ENCODE measurements around the gene LDHD. TPM values are rescaled to one million over a fixed set of nuclear protein-coding genes. Genes with fewer than 3 reads are reported as not detected.

Gene LDHD
- polyA plus RNA-seq, 3 donors, result 3.7 to 6.3 (median 5.4) TPM

DNA sequence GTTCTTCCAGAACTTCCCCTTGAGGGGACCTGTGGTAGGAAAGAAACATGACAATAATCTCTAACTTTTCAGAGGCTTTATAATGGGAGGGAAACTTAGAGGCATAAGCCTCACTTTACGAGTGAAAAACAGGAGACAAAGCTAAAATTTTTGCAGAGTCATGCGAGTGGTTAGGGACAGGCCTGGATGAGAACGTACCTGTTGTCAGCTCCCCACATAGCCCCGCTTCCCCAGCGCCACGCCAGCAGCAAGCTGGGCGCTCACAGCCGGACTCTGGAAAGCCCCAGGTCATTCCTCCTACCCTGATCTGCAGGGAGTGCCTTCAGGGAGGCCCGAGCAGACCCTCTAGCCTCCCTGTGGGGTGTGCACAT is 53.6 kb downstream of the LDHD start:
- H2AFZ ChIP-seq (ENCODE audit: insufficient read depth, low read depth, low read length, poor library complexity, severe bottlenecking), result no peak overlapping the region
- no peak for DNase-seq
- peaks cover 77% of the 10 kb centered on the region for H3K79me2 ChIP-seq (ENCODE audit: insufficient read depth, low read length)

More for the DNA sequence above, 53.6 kb downstream of the LDHD start:
- peaks cover 0 to 2% (median 0%) of the 10 kb centered on the region in 7 donors for H3K9me3 Mint-ChIP-seq
- Histone ChIP-seq H3K4me3 (replicated peaks in 1 of 3; ENCODE audit: low read depth in 2 of 3, low read length in 3 of 3) (no peak overlapping the region), H3K36me3 (replicated peaks in 1 of 2; ENCODE audit: control insufficient read depth in 1 of 2, insufficient read depth in 2 of 2, low read length in 2 of 2) (no peaks in the 10 kb centered on the region), H3K4me1 (ENCODE audit: control insufficient read depth in 1 of 2, insufficient read depth in 2 of 2, low read length in 2 of 2) (peaks cover 57 to 62% of the 10 kb centered on the region in 2 donors), H3K9ac (ENCODE audit: insufficient read depth, low read length, poor library complexity, severe bottlenecking) (no peak overlapping the region), H3K27me3 (ENCODE audit: control insufficient read depth in 2 of 2, insufficient read depth in 2 of 2, low read length in 2 of 2) (no peaks in the 10 kb centered on the region), H4K20me1 (ENCODE audit: insufficient read depth, low read length) (peaks cover 4% of the 10 kb centered on the region), H3K4me2 (replicated peaks; ENCODE audit: extremely low read depth, low read length, poor library complexity, severe bottlenecking) (no peak overlapping the region), H3K9me3 (replicated peaks in 1 of 2; ENCODE audit: control insufficient read depth in 1 of 2, insufficient read depth in 1 of 2, low read length in 2 of 2) (no peaks in the 10 kb centered on the region), H3K27ac (ENCODE audit: low read depth in 1 of 2, low read length in 2 of 2) (no peak overlapping the region)
- H3K27me3 Mint-ChIP-seq (ENCODE audit: low read depth in 3 of 3), result peaks cover 0 to 4% (median 0%) of the 10 kb centered on the region in 3 donors
- H3K4me1 Mint-ChIP-seq, result peaks cover 64% of the 10 kb centered on the region
- WGBS (ENCODE audit: insufficient coverage), result no CpG with 5 or more reads among the region's 9 CpGs
- no peaks in the 10 kb centered on the region for H3K36me3 Mint-ChIP-seq
- peak overlapping the region in 2 of 7 donors; percentile 19 to 71 for H3K27ac Mint-ChIP-seq
- no peak for TF ChIP-seq CTCF (IDR thresholded peaks at IDR 0.05)
- H3K4me3 Mint-ChIP-seq, result peak overlapping the region in 1 of 2 donors; percentile 34
- intact Hi-C loops (cut with micrococcal nuclease), result loop anchor here in 1 of 2 donors (5.0 to 10.0 kb wide), 3 partner anchors 36 to 58 kb away; no protein-coding TSS in a partner anchor
